ENCODE data around the gene TM7SF2. TPM values are rescaled to one million over a fixed set of nuclear protein-coding genes. Genes with fewer than 3 reads are reported as not detected.

Gene TM7SF2
- total RNA-seq, 1 experiment from 2014 or later = 49.5 TPM

GRCh38 chr11:65096926-65097325, 14.7 kb upstream of the TM7SF2 start:
- intact Hi-C loops (cut with micrococcal nuclease; ENCODE audit: unreplicated experiment) = loop anchor here (1.0 to 5.0 kb wide), 2 partner anchors 13 to 55 kb away; partner anchors contain the start of genes CDCA5, SAC3D1 and ZFPL1
- no peaks in the 10 kb centered on the region for H3K27me3 ChIP-seq (ENCODE audit: insufficient read depth, low read depth)
- peak overlapping the region; percentile 85 for H3K4me3 ChIP-seq
- peak overlapping the region; percentile 87; the same call in 1 of the 2 replicates for H2AFZ ChIP-seq
- TF ChIP-seq EZH2 (IDR thresholded peaks at IDR 0.05; ENCODE audit: low read depth) = no peak
- no peak for TF ChIP-seq CTCF (conservative IDR thresholded peaks at IDR 0.05)
- H3K4me2 ChIP-seq = peak overlapping the region; percentile 99
- no peak for DNase-seq
- H3K4me1 ChIP-seq (replicated peaks; ENCODE audit: insufficient read depth) = peaks cover 22% of the 10 kb centered on the region
- peaks cover 11% of the 10 kb centered on the region; the same call in 1 of the 2 replicates for H3K36me3 ChIP-seq (ENCODE audit: low read depth)
- no peak overlapping the region for H3K27ac ChIP-seq
- H3K9me3 ChIP-seq (ENCODE audit: insufficient read depth, low read depth) = no peaks in the 10 kb centered on the region
- H4K20me1 ChIP-seq (ENCODE audit: insufficient read depth) = no peaks in the 10 kb centered on the region; the same call in 1 of the 2 replicates
- peaks cover 46% of the 10 kb centered on the region for H3F3A ChIP-seq (ENCODE audit: insufficient read depth, low read depth)
- peaks cover 29% of the 10 kb centered on the region for H3K79me2 ChIP-seq (ENCODE audit: low read depth)
- TSS peak; percentile 31 for BruUV-seq (replicated peaks)
- H3K9me2 ChIP-seq (ENCODE audit: insufficient read depth) = no peaks in the 10 kb centered on the region
- ChIA-PET CTCF (interaction anchor here (0.6 to 0.7 kb wide), 2 partner anchors 181 to 252 kb away, joined by 3 to 12 read pairs; no protein-coding TSS in a partner anchor), POLR2A (ENCODE audit: unreplicated experiment) (interaction anchor here (0.5 to 0.7 kb wide), 4 partner anchors 12 to 195 kb away, joined by 3 to 20 read pairs (median 11); no protein-coding TSS in a partner anchor)

- ChIA-PET CTCF (no interaction called here), POLR2A (ENCODE audit: unreplicated experiment) (interaction anchor here (0.6 kb wide), 1 partner anchor 15 kb away, joined by 3 read pairs; no protein-coding TSS in a partner anchor)
- Histone ChIP-seq H4K20me1 (ENCODE audit: insufficient read depth) (no peaks in the 10 kb centered on the region; the same call in 1 of the 2 replicates), H3F3A (ENCODE audit: insufficient read depth, low read depth) (peaks cover 32% of the 10 kb centered on the region), H3K9me2 (ENCODE audit: insufficient read depth) (no peaks in the 10 kb centered on the region), H3K4me1 (replicated peaks; ENCODE audit: insufficient read depth) (peaks cover 18% of the 10 kb centered on the region), H3K79me2 (ENCODE audit: low read depth) (peaks cover 46% of the 10 kb centered on the region), H3K36me3 (ENCODE audit: low read depth) (peaks cover 11% of the 10 kb centered on the region; the same call in 1 of the 2 replicates), H3K27ac (peak overlapping the region; percentile 71), H3K4me2 (peak overlapping the region; percentile 37), H3K9me3 (ENCODE audit: insufficient read depth, low read depth) (no peaks in the 10 kb centered on the region), H3K4me3 (no peak overlapping the region), H2AFZ (no peak overlapping the region), H3K27me3 (ENCODE audit: insufficient read depth, low read depth) (no peaks in the 10 kb centered on the region)
- TF ChIP-seq CTCF (conservative IDR thresholded peaks at IDR 0.05) (peak; percentile 50), EZH2 (IDR thresholded peaks at IDR 0.05; ENCODE audit: low read depth) (no peak)
- intact Hi-C loops (cut with micrococcal nuclease; ENCODE audit: unreplicated experiment) = no loop called here
- BruUV-seq (replicated peaks) = no TSS peak
- no peak for DNase-seq
Observed at GRCh38 chr11:65100674-65101350, 10.9 kb upstream of the TM7SF2 start.

- H3K4me3 ChIP-seq = no peak overlapping the region
- 0 out of 2 replicates have a peak, but pooled peaks cover 6% of the 10 kb centered on the region for H3K36me3 ChIP-seq (ENCODE audit: low read depth)
- DNase-seq = no peak
- no peaks in the 10 kb centered on the region; the same call in 1 of the 2 replicates for H4K20me1 ChIP-seq (ENCODE audit: insufficient read depth)
- H3K27me3 ChIP-seq (ENCODE audit: insufficient read depth, low read depth) = no peaks in the 10 kb centered on the region
- no peaks in the 10 kb centered on the region for H3K9me2 ChIP-seq (ENCODE audit: insufficient read depth)
- intact Hi-C loops (cut with micrococcal nuclease; ENCODE audit: unreplicated experiment) = no loop called here
- H3K27ac ChIP-seq = no peak overlapping the region
- no peaks in the 10 kb centered on the region for H3K9me3 ChIP-seq (ENCODE audit: insufficient read depth, low read depth)
- H3F3A ChIP-seq (ENCODE audit: insufficient read depth, low read depth) = peaks cover 27% of the 10 kb centered on the region
- H3K4me1 ChIP-seq (replicated peaks; ENCODE audit: insufficient read depth) = peaks cover 10% of the 10 kb centered on the region
- CTCF ChIA-PET = interaction anchor here (0.7 kb wide), 2 partner anchors 519 to 724 kb away, joined by 4 to 15 read pairs; no protein-coding TSS in a partner anchor
- H2AFZ ChIP-seq = no peak overlapping the region
- POLR2A ChIA-PET (ENCODE audit: unreplicated experiment) = interaction anchor here (0.5 to 1.1 kb wide), 3 partner anchors 14 to 184 kb away, joined by 3 to 5 read pairs (median 3); no protein-coding TSS in a partner anchor
- H3K4me2 ChIP-seq = no peak overlapping the region
- peaks cover 39% of the 10 kb centered on the region for H3K79me2 ChIP-seq (ENCODE audit: low read depth)
- no TSS peak for BruUV-seq (replicated peaks)
- TF ChIP-seq CTCF (conservative IDR thresholded peaks at IDR 0.05) (no peak), EZH2 (IDR thresholded peaks at IDR 0.05; ENCODE audit: low read depth) (no peak)
Observed at GRCh38 chr11:65102142-65103095, 9.3 kb upstream of the TM7SF2 start.
